Endothelial cell of hepatic sinusoid (primary cell): ENCODE results near the gene PACSIN3.

Source experiments
- in situ Hi-C: cut with HindIII; loops from 2 replicates; pipeline ENCODE4 v1.10.0; 2017; ENCODE audit warnings: low sequenced_read_pairs

The PACSIN3 gene

DNA sequence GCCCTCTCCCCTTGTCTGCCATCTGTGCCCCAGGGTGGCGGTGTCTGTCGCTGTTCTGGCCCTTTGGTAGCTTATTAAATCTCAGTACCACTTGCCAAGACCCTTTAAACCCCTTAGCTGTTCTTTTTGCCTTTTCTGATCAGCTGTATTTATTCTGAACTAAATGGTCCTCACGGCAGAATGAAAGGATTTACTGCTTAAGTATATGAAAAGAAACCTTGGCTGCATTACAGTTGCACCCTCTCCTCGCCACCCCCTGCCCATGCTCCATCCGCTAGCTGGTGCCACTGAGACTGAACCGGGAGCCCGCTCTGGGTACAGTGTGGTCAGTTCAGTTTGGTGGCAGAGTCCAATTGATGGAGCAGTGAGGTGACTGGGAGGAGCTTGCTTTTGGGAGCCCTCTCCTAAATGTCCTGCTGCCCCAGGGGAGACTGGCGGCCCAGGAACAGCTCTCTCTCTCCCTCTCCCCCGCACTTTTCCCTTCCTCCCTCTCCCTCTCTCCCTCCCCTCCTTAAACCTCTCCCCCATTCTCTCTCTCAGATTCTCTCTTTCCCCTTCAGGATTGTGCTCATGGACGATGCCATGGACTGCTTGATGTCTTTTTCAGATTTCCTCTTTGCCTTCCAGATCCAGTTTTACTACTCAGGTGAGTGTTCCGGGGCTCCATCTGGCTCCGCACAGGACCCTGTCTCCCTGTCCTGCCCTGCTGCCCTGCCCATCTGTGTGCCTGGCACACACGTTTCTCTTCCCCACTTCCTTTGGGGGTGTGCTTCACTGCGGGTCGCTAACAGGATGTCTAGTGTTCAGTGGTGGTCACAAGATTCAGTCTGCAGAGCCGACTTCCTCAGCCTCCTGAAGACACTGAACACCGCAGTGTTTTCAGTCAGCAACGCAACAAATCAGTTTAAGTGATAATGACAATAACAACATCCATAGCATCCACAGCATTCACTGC lies 31.3 kb downstream of the PACSIN3 start:
- in situ Hi-C loops, result loop anchor here (5.0 kb wide), 1 partner anchor 102 kb away; the partner anchor contains the start of gene NR1H3

DNA sequence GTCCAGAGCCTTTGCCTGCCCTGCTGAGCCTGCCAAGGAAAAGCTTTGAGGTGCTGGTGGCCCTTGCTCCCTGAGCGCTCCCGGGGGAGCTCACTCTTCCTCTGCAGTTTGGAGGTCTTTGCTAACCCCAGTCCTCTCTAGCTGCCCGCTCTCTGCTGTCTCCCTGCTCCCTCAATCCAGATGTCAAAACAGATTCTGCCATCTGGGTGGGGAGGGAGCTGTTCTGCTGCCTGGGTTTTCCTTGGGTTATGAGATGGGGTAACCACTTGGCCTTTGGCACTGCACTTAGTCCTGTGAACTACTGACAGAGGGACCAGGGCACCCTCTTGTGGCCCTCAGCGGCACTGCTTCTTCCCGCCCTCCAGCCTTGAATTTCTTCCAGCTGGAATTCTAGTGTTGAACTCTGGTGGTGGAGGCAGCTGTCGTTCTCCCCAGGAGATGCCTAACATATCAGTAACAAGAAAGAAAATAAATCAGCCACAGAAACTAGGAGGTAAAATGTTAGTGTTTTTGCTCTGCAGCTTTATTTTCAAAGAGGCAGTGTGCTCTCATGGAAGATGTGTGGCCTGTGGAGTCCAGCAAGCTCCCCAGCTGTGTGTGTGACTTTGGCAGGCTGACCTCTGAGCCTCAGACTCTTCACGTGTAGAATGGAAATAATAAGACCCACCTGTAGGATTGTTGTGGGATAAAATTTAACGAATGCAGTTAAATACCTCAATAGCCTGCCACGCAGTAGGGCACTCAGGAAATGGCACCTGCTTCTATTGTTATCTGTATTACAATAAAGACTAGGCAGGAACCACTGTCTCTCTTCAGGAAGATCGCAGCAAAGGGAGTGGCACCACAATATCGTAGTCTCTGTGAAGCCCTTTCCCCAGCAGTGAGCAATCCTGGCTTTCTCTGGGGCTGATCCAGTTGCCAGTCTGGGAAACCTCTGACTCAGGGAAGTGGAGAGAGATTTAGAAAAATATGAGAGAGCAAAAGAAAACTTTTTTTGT lies 33.0 kb downstream of the PACSIN3 start:
- in situ Hi-C loops, result loop anchor here (5.0 kb wide), 1 partner anchor 104 kb away; the partner anchor contains the start of gene NR1H3

DNA sequence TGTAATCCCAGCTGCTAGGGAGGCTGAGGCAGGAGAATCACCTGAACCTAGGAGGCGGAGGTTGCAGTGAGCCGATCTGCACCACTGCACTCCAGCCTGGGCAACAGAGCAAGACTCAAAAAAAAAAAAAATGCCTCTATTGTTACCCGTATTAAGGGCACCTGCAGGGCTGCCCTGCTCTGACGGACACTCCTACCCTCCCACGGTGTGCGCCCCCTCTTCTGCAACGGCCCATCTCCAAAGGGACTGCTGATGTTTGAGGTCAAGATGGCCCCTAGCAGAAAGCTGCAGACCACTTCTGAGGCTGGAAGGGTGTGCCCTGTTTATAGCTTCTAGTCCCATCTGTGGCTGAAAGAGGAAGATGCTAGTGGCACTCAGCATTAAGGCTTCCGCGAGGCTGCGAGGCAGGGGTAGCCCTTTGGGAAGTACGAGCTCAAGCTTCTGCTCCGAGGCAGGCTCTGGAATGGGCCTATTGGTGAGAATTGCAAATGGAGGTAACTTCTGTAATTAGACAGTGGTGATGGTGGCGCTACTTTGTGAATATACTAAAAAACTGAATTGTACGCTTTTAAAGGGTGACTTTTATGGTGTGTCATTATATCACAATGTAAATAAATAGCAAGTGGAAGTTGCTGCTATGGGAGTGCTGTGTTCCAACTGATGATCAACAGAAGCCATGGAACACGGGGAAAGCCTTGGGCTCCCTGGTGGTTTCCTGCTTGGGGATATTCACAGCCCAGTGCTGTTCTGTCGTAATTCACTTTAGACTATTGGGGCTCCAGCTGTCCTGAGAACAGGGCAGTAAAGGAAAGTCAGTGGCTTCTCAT lies 33.9 kb downstream of the PACSIN3 start:
- in situ Hi-C loops, result loop anchor here (5.0 kb wide), 1 partner anchor 105 kb away; the partner anchor contains the start of gene NR1H3

DNA sequence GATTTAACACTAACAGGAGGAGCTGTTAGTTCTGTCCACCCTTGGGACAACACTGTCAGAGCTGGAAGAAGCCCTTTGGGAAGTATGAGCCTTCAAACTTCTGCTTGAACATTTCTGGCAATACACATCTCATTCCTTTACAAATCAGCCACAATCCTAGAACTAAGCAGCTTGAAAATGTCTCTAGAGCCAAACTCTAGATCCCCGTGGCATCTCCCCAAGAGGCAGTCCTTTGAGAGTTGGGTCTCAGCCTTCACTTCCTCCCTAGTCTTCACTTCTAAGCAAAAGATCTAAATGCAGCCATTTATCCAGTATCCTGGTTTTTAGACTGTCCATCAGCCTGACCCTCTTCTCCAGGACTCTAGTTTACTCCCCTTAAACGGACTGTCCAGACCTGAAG lies 36.5 kb downstream of the PACSIN3 start:
- in situ Hi-C loops, result loop anchor here (5.0 kb wide), 2 partner anchors 42 to 108 kb away; partner anchors contain the start of gene NR1H3

DNA sequence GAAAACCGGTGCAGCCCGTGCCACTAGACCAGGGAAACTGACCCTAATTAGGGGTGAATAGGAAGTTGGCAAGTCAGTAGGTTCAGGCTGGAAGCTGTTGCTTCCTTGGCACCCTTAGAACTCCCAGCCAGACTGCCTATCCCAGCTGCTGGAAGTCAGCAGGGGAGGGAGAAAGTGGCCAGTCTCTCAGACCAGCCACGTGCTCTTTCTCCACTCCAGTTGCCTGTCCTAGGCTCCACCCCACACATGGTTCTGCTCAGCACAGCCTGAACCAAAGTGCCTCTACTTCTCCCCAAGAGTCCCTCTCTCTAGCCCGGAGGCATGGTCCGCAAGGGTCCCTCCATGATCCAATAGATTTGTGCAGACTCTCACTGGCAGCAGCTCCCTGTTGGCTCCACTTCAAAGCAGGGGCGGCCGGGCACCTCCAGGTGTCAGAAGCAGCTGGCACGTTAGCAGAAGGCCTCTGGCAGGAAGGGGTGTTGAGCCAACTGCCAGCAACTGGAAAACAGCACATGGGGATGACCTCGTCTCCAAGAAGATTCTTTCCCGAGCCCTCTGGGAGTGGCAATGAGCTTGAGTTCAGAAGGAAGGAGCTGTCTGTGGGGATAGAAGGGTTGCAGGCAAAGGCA lies 37.2 kb downstream of the PACSIN3 start:
- in situ Hi-C loops, result loop anchor here (5.0 kb wide), 1 partner anchor 42 kb away; no protein-coding TSS in a partner anchor

DNA sequence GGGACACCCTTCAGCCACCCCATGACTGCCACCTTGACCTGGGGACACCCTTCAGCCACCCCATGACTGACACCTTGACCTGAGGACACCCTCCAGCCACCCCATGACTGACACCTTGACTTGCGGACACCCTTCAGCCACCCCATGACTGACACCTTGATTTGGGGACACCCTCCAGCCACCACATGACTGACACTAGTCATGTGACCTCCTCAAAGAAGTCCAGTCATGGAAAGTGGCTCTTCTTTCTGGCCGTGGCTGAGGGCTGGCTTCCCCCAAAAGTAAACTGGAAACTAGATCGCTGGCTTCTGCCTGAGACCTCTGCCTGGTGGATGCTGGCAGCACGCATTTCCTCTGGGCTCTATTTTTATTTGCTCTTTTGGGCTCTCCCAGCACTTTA lies 38.0 kb downstream of the PACSIN3 start:
- in situ Hi-C loops, result loop anchor here (5.0 kb wide), 1 partner anchor 41 kb away; no protein-coding TSS in a partner anchor

DNA sequence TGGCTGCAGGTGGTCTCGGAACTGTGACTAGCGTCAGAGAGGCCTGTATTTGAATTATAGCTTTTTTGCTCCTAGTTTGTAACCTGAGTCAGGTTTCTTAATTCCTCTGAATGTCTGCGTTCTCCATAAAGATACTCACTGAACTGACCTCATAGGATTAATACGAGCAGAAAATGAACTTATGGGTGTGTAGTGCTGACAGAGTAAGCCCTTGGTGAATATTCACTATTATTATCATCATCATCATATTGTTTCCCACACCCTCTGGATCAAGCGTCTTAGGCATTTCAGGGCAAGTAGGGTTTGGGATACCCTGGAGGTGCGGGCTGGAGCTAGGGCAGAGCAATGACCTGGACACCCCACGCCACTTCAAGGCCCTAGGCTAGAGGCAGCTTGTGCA lies 38.6 kb downstream of the PACSIN3 start:
- in situ Hi-C loops, result loop anchor here (5.0 kb wide), 1 partner anchor 40 kb away; no protein-coding TSS in a partner anchor

DNA sequence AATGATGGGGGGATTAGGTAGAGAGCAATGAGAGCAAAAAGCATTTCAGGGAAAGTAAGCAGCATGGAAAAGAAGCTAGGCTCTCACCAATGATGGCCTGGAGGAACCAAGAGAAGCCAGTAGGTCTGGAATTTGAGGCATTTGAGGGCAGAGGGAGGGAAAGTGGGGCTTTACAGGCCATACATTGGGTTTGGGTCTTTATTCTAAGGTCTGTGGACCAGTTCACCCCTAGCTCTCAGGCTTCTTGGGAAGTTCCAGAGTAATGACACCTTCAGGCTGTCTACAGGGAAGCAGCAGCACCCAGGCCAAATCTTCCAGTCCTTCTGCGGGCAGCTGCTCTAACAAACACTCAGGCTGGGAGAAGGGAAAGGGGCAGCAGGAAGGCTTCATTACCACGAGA lies 39.0 kb downstream of the PACSIN3 start:
- in situ Hi-C loops, result loop anchor here (5.0 kb wide), 1 partner anchor 40 kb away; no protein-coding TSS in a partner anchor

DNA sequence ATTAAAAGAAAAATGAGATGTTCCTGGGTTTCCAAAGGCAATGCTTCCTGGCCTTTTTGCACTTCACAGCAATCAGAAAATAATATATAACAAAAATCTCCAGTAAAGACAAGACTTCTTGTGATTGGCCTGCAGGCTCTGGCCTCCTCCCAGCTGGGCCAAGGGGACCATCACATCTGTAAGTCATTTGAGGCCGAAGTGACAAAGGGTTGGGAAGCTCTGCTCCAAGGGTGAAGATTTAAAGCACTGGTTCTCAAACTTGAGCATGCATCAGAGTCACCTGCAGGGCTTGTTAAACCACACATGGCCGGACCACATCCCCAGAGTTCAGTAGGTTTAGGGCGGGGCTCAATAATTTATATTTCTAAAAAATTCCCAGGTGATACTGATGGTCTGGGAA lies 41.7 kb downstream of the PACSIN3 start:
- in situ Hi-C loops, result no loop called here

DNA sequence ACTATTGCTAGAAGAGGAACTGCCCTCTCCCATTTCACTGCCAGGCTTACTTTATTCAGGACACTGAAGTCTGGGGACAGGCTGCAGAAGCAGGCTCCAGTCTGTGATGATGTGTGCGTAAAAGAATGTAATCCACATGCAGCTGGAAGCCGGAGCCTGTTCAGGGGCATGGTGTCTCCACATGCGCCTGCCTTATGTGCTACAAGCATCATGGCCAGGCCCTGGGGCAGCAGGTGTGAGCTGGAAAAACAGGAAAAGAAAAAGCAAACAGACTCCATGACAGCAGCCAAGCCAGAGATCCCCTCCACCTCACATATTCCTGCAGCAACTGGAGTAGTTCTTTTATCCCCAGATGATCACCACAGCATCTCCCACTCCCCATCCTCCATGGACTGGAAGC lies 42.9 kb downstream of the PACSIN3 start:
- in situ Hi-C loops, result no loop called here

DNA sequence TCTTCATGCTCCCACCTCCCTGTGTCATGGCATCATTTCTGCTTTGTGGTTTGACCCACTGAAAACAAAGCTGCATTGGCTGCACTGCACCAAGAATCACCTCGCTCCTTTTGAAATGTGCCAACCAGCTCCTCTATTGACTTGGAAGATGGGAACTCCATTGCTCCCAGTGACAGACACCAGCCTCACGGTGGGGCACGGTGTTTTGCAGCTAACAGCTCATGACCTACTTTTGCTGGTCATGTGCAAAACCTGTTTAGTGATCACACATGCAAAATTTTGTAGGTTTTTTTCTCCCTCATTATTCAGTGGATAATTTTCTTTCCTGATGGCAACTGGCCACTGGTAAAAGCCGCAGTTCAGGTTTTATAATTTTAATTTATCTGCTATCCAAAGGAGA lies 46.4 kb downstream of the PACSIN3 start:
- in situ Hi-C loops, result loop anchor here (5.0 kb wide), 1 partner anchor 53 kb away; no protein-coding TSS in a partner anchor

DNA sequence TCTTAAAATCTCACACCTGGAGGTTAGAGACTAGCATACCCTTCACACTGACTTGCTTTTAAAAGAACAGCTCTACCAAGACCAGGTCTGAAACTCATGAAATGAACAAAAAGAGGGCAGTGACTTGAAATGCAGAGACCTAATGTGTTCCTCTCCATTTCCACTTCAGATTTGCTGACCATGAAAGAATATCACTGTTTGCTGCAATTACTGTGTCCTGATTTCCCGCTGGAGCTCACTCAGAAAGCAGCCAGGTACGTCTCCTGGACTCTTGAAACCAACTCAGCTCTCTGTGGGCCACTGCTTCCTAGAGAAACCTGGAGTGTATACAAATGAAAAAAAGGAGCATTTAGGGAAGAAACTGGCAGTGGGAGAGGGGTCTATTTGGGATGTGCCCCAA lies 48.8 kb downstream of the PACSIN3 start:
- in situ Hi-C loops, result loop anchor here (5.0 kb wide), 1 partner anchor 50 kb away; no protein-coding TSS in a partner anchor

DNA sequence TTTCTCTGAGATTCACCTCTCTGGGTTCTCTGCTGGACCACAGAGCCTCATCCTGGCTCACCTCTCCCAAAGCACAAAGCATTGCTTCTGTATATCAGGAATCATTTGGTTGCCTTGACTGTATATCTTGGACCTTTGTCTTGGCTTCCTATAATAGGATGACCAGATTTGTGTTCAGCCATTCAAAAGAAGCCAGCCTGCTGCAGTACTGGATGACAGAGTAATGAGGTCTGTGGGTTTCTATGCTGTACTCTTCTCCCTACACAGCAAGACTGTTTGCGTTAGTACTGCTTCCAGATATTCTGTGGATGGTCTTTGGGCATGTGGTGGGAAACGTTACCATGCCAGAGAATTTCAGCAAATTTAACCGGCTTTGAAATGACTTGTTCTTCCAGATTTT lies 49.3 kb downstream of the PACSIN3 start:
- in situ Hi-C loops, result loop anchor here (5.0 kb wide), 1 partner anchor 50 kb away; no protein-coding TSS in a partner anchor

DNA sequence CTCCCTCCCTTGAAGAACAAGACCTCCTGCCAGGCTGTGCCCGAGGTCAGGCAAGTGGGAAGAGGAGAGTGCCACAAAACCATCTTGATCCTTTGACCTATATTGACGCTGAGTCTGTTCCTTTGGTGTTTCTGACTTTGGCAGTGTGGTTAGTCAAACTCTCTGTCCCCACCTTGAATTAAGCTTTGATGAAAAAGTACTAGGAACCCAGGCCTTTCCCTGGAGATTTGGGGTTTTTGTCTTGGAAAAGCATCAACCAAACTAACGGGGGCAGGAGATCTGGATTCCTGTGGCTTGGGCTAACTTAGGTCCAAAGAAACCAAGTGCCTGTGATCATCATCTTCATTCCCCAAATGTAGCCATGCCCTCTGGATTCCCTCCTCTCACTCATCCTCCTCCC lies 49.9 kb downstream of the PACSIN3 start:
- in situ Hi-C loops, result loop anchor here (5.0 kb wide), 1 partner anchor 49 kb away; no protein-coding TSS in a partner anchor

DNA sequence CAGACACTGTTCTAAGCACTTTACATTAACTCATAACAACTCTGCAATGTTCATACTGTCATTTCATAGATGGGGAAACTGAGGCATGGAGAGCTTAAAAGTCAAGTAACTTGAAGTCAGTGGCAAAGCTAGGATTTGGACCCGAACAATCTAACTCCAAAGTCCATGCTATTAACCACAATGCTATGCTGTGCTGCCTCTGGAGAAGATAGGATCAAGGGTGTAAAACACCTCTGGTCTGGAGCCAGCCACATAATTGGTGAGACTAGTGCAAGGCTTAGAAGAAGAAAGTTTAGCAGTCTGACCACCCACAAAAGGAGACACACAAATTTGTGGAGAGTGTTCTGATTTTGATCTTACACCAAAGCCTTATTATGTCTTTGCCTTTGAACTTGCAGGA lies 53.3 kb downstream of the PACSIN3 start:
- in situ Hi-C loops, result no loop called here

DNA sequence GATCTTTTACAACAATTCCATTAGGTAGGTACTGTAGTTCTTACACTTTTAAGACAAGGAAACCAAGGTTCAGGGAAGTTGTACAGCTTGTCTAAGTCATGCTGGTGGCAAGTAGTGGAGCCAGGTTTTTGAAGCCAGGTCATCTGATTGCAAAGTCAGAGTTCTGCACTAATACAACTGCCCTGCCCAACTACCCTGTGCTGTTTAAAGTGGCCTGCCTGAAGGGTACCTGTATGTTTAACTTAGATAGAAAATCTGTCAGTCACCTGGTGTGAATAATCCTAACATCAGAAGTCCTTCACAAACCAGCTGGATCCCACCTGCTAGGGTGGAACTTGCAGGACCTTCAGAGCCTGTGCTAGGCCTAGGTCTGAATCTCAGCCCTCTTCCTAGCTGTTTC lies 53.7 kb downstream of the PACSIN3 start:
- in situ Hi-C loops, result no loop called here

DNA sequence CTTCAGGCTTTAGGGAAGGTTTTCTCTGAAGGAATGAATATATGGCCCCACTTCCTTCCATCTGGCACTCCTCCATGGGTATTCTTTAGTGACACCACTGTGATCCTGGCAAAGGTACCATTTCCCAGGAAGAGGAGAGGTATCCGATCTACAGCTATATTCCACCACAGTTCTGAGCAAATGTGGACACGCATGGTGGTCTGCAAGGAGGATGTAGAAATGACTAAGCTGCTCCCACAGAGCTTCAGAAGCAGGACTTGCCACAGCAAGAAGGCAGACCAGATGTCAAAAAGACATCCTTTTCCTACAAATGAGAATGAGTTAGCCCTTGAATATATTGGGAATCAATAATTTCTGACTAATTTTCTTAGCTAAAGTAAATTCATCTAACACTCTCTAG lies 55.1 kb downstream of the PACSIN3 start:
- in situ Hi-C loops, result no loop called here

DNA sequence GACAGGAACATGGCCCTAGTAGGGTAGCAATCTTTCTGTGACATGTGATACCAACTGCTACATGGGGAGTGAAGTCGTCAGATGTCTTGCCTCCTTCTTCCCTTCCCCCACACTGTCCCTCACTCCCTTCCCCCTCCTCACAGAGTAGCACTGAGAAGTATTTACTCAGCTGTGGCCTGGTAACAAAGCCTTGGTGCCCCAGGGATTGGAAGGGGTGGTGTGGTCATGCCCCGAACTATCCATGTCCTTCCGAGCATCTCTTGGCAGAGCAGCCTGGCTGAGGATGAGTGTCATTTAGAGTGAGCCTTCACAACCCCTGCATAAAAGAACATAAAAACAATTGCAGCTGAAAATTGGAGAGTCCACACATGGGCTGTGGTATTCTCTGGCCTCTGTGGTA lies 55.7 kb downstream of the PACSIN3 start:
- in situ Hi-C loops, result no loop called here
